SKM-1 treated with dmso at 0.1 percent for 144 hours (cell line): Measurements from ENCODE around the gene P2RY13.
A peak's percentile ranks its signal among the peaks of the same experiment; 100 is the strongest.

Source experiments
- DNase-seq: peaks from one replicate; lab custom pipeline; 2025; ENCODE audit not compliant: unreplicated experiment; lab: John Stamatoyannopoulos, UW

Gene P2RY13

GRCh38 chr3:151297429-151297828 is 31.9 kb downstream of the P2RY13 start:
- no peak for DNase-seq

- DNase-seq: no peak
Observed at GRCh38 chr3:151296226-151296625, 33.1 kb downstream of the P2RY13 start.

GRCh38 chr3:151293127-151293526 is 36.2 kb downstream of the P2RY13 start:
- no peak for DNase-seq

GRCh38 chr3:151290673-151291072 is 38.7 kb downstream of the P2RY13 start:
- peak; percentile 45 for DNase-seq

GRCh38 chr3:151289445-151289844 is 39.9 kb downstream of the P2RY13 start:
- DNase-seq: no peak

- DNase-seq: no peak
Observed at GRCh38 chr3:151285940-151286339, 43.4 kb downstream of the P2RY13 start.

- no peak for DNase-seq
Observed at GRCh38 chr3:151283907-151284461, 45.4 kb downstream of the P2RY13 start.

GRCh38 chr3:151283387-151283786 is 46.0 kb downstream of the P2RY13 start:
- DNase-seq: no peak

- peak; percentile 67 for DNase-seq
Observed at GRCh38 chr3:151282921-151283320, 46.4 kb downstream of the P2RY13 start.

- DNase-seq: no peak
Observed at GRCh38 chr3:151281671-151282324, 47.6 kb downstream of the P2RY13 start.

- DNase-seq: peak; percentile 95
Observed at GRCh38 chr3:151278230-151278629, 51.1 kb downstream of the P2RY13 start, which contains the start of gene P2RY14. P2RY14 (minus strand) TSS chr3:151278542; CDS start chr3:151214316, 64,226 bp downstream.

- DNase-seq: no peak
Observed at GRCh38 chr3:151276687-151277042, 52.7 kb downstream of the P2RY13 start.
